ENCODE results near the gene PHKB.

GRCh38 chr16:47657977-47658376 lies 196.8 kb downstream of the PHKB start:
- TF ChIP-seq, protein P1, sequence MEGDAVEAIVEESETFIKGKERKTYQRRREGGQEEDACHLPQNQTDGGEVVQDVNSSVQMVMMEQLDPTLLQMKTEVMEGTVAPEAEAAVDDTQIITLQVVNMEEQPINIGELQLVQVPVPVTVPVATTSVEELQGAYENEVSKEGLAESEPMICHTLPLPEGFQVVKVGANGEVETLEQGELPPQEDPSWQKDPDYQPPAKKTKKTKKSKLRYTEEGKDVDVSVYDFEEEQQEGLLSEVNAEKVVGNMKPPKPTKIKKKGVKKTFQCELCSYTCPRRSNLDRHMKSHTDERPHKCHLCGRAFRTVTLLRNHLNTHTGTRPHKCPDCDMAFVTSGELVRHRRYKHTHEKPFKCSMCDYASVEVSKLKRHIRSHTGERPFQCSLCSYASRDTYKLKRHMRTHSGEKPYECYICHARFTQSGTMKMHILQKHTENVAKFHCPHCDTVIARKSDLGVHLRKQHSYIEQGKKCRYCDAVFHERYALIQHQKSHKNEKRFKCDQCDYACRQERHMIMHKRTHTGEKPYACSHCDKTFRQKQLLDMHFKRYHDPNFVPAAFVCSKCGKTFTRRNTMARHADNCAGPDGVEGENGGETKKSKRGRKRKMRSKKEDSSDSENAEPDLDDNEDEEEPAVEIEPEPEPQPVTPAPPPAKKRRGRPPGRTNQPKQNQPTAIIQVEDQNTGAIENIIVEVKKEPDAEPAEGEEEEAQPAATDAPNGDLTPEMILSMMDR (IDR thresholded peaks at IDR 0.05; ENCODE audit: insufficient read depth, low read length): no peak
- no peak for TF ChIP-seq POLR2AphosphoS5 (IDR thresholded peaks at IDR 0.05; ENCODE audit: low read depth)
- no peak for TF ChIP-seq REST (IDR thresholded peaks at IDR 0.05; ENCODE audit: insufficient replicate concordance, low read depth)
- no peak for TF ChIP-seq SPI1 (IDR thresholded peaks at IDR 0.05; ENCODE audit: borderline replicate concordance, low read depth)
